Psoas muscle (tissue), 8 donors: ENCODE data around the gene GJB3. TPM values are rescaled to one million over a fixed set of nuclear protein-coding genes. Genes with fewer than 3 reads are reported as not detected.

Source experiments
- ATAC-seq, 4 donors: fragments of 200-7000 bp; cut with Tn5 transposase; one replicate each; pipeline ENCODE4 v1.9.1; 2020; ENCODE audit warnings: moderate library complexity in 3 of 4, mild to moderate bottlenecking in 2 of 4
- DNase-seq, 2 donors: peaks; one replicate each; pipeline ENCODE4 v3.0.0-alpha.2; 2020
- H3K27ac ChIP-seq: fragments of 200-600 bp; one replicate; pipeline ENCODE4 v1.8.0; 2022
- H3K27me3 ChIP-seq, 3 donors: fragments of 200-600 bp in 1 of 3; one replicate each; pipeline versions ENCODE4 v1.6.1 to v1.8.0; 2013 to 2022; ENCODE audit warnings: low read length in 2 of 3, mild to moderate bottlenecking in 2 of 3, moderate library complexity in 1 of 3; ENCODE audit not compliant: insufficient read depth in 3 of 3
- H3K36me3 ChIP-seq, 2 donors: fragments of 200-600 bp in 1 of 2; one replicate each; pipeline versions ENCODE4 v1.6.1 to v1.8.0; 2013 to 2022; ENCODE audit warnings: low read depth in 1 of 2, mild to moderate bottlenecking in 1 of 2, moderate library complexity in 1 of 2; ENCODE audit not compliant: insufficient read depth in 1 of 2
- H3K4me1 ChIP-seq: fragments of 200-600 bp; one replicate; pipeline ENCODE4 v1.8.0; 2022
- H3K4me3 ChIP-seq: fragments of 200-600 bp; one replicate; pipeline ENCODE4 v1.8.0; 2022; ENCODE audit warnings: mild to moderate bottlenecking
- H3K9me3 ChIP-seq: fragments of 200-600 bp; one replicate; pipeline ENCODE4 v1.8.0; 2022
- WGBS, 3 donors: extraction: QIAGEN DNeasy Blood & Tissue Kit; methylation state at CpG; one replicate each; pipeline versions ENCODE4 v1.1.6 to v1.1.7; 2013; 5-methylcytosine and 5-hydroxymethylcytosine counted together
- intact Hi-C, 2 donors: fragments of 100-400 bp; cut with DNase I; formaldehyde crosslinking; loops; one replicate each; pipeline versions ENCODE4 v1.11.0 to v1.14.2; 2022
- polyA plus RNA-seq, 3 donors: library from polyadenylated mRNA; stranded (reverse); fragments of 200-250 nt; gene quantifications; one replicate each; pipeline ENCODE4 v1.2.3, GENCODE V29; 2013
- total RNA-seq, 4 donors: library from RNA; stranded (reverse); fragmentation: NEBNext Ultra II Directional in 2 of 4; extraction: Animal tissue kit (Norgen Biotek cat#: 25700) in 2 of 4; gene quantifications; one replicate each; pipeline versions ENCODE4 v1.2.1 to v1.2.4, GENCODE V29; 2021 to 2023
- TF ChIP-seq, protein P1 (sequence below): fragments of 200-600 bp; IDR thresholded peaks from one replicate; pipeline ENCODE4 v1.8.0; 2022; ENCODE audit warnings: antibody characterized with exemption
- donor health status: healthy with polysubstance abuse.
- donor health status: DM: no; HTN: no; CAD: no; lungs with moderate emphysema.
- donor health status: Bipolar disorder and iron deficiency.
- donor health status: healthy.
- donor health status: DM: yes; HTN: yes; CAD: no.
- donor health status: DM: no; HTN: no; CAD: no.
- donor health status: DM: no; HTN: no; CAD: no.
- donor health status: DM: yes; HTN: yes; CAD: no.

GJB3 gene
- total and polyA plus RNA-seq, 7 donors: 0.03 TPM; not detected in 5

GRCh38 chr1:34831721-34832246, 50.8 kb downstream of the GJB3 start:
- Histone ChIP-seq H3K27ac (no peak overlapping the region), H3K4me1 (no peaks in the 10 kb centered on the region), H3K9me3 (no peaks in the 10 kb centered on the region)

DNA sequence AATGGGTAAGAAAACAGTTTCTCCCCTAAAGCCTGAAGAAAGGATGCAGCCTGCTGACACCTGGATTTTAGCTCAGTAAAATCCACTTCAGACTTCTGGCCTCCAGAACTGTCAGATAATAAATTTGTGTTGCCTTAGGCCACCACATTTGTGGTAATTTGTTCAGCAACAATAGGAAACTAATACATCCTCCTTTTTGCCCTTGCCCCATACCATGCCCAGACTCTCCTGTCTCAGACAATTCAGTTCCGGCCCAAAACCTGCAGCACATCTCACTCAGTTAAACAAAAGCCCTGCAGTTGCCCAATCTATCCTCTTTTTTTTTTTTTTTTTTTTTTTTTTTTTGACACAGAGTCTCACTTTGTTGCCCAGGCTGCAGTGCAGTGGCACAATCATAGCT, 52.7 kb downstream of the GJB3 start:
- Histone ChIP-seq H3K27ac (no peak overlapping the region), H3K9me3 (no peaks in the 10 kb centered on the region), H3K4me1 (no peaks in the 10 kb centered on the region), H3K36me3 (peaks cover 0 to 4% of the 10 kb centered on the region in 2 donors), H3K27me3 (no peaks in the 10 kb centered on the region), H3K4me3 (no peak overlapping the region)
- 86 to 94% (median 89%) methylated on average over 1 of the region's 1 CpG for WGBS, 3 donors
- intact Hi-C loops: no loop called here
- TF ChIP-seq, protein P1, sequence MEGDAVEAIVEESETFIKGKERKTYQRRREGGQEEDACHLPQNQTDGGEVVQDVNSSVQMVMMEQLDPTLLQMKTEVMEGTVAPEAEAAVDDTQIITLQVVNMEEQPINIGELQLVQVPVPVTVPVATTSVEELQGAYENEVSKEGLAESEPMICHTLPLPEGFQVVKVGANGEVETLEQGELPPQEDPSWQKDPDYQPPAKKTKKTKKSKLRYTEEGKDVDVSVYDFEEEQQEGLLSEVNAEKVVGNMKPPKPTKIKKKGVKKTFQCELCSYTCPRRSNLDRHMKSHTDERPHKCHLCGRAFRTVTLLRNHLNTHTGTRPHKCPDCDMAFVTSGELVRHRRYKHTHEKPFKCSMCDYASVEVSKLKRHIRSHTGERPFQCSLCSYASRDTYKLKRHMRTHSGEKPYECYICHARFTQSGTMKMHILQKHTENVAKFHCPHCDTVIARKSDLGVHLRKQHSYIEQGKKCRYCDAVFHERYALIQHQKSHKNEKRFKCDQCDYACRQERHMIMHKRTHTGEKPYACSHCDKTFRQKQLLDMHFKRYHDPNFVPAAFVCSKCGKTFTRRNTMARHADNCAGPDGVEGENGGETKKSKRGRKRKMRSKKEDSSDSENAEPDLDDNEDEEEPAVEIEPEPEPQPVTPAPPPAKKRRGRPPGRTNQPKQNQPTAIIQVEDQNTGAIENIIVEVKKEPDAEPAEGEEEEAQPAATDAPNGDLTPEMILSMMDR: no peak
- ATAC-seq: no peak
- DNase-seq: no peak

More at GRCh38 chr1:34831721-34832246, 50.8 kb downstream of the GJB3 start:
- Histone ChIP-seq H3K36me3 (peaks cover 0 to 4% of the 10 kb centered on the region in 2 donors), H3K4me3 (no peak overlapping the region), H3K27me3 (no peaks in the 10 kb centered on the region)
- TF ChIP-seq, protein P1: no peak
- no peak for DNase-seq
- intact Hi-C loops: no loop called here
- no peak for ATAC-seq
- WGBS, 3 donors: 74 to 82% (median 81%) methylated on average over 6 of the region's 6 CpGs

Other genes with a start within 250 kb of the GJB3 start
- gene GJB5, start 26.2 kb upstream of the GJB3 start, total RNA-seq: not detected
- gene GJB5, start 26.2 kb upstream of the GJB3 start, polyA plus RNA-seq: under 1 TPM in 1 of 3 donors, not detected in 2; 0.03 TPM
- gene GJB4, start 21.5 kb upstream of the GJB3 start, total RNA-seq: not detected
- gene GJB4, start 21.5 kb upstream of the GJB3 start, polyA plus RNA-seq: not detected
- gene GJA4, start 11.8 kb downstream of the GJB3 start, total RNA-seq: 10 to 100 TPM in 2 of 4 donors, 1 to 10 TPM in 2; 9.1 to 19.7 (median 11.0) TPM
- gene GJA4, start 11.8 kb downstream of the GJB3 start, polyA plus RNA-seq: 10 to 100 TPM in 2 of 3 donors, 1 to 10 TPM in 1; 9.3 to 13.0 (median 11.6) TPM
- gene SMIM12, start 78.5 kb downstream of the GJB3 start, total RNA-seq: 10 to 100 TPM; 17.9 to 66.5 (median 45.8) TPM
- 100 to 1,000 TPM in 2 of 3 donors, 10 to 100 TPM in 1; 59.2 to 140 (median 101) TPM for gene SMIM12, start 78.5 kb downstream of the GJB3 start, polyA plus RNA-seq
- under 1 TPM in 3 of 4 donors, not detected in 1; 0.08 to 0.44 (median 0.17) TPM for gene DLGAP3, start 148.4 kb downstream of the GJB3 start, total RNA-seq
- gene DLGAP3, start 148.4 kb downstream of the GJB3 start, polyA plus RNA-seq: under 1 TPM; 0.01 to 0.08 (median 0.03) TPM
- gene TMEM35B, start 204.1 kb downstream of the GJB3 start, total RNA-seq: 1 to 10 TPM; 3.0 to 7.1 (median 4.3) TPM
- gene TMEM35B, start 204.1 kb downstream of the GJB3 start, polyA plus RNA-seq: 10 to 100 TPM in 1 of 3 donors, 1 to 10 TPM in 2; 5.7 to 13.2 (median 8.5) TPM